Kidney epithelial cell (primary cell): Measurements from ENCODE around the gene PDE2A. TPM values are rescaled to one million over a fixed set of nuclear protein-coding genes. Genes with fewer than 3 reads are reported as not detected.
"Not testable (repeated sequence)": the region's sequence is repeated elsewhere in the genome, so short reads cannot be mapped to it uniquely, and the experiment has no call there.

Experiments used
- DNase-seq: peaks from one replicate; pipeline ENCODE4 v3.0.0-alpha.2; 2010; ENCODE audit warnings: low read depth
- H3K27me3 ChIP-seq: 2 replicates; pipeline ENCODE4 v1.6.0; 2011; ENCODE audit warnings: low read length; ENCODE audit not compliant: control insufficient read depth, insufficient read depth
- H3K36me3 ChIP-seq: 2 replicates; pipeline ENCODE4 v1.5.1; 2011; ENCODE audit warnings: low read length; ENCODE audit not compliant: control insufficient read depth, insufficient read depth
- H3K4me3 ChIP-seq: 2 replicates; pipeline ENCODE4 v1.5.1; 2011; ENCODE audit warnings: low read depth, mild to moderate bottlenecking, control low read depth, low read length
- CTCF ChIP-seq: IDR thresholded peaks from 2 replicates; pipeline ENCODE4 v1.5.1; 2011; ENCODE audit warnings: mild to moderate bottlenecking, moderate library complexity, low read length, control low read depth, inconsistent platforms; ENCODE audit not compliant: insufficient read depth, poor library complexity, severe bottlenecking
- total RNA-seq: library from RNA; depleted of rRNA; stranded (reverse); fragments of >200 nt; gene quantifications from 2 replicates; pipeline ENCODE4 v1.2.3, GENCODE V29; 2015

PDE2A gene
- total RNA-seq, 1 donor from 2014 or later: 4.3 TPM

- Histone ChIP-seq H3K36me3 (no peaks in the 10 kb centered on the region), H3K4me3 (no peak overlapping the region), H3K27me3 (no peaks in the 10 kb centered on the region)
- no peak for DNase-seq
- TF ChIP-seq CTCF: no peak
Observed at GRCh38 chr11:72570893-72571661, 103.1 kb downstream of the PDE2A start.

- Histone ChIP-seq H3K4me3 (no peak overlapping the region), H3K27me3 (no peaks in the 10 kb centered on the region), H3K36me3 (no peaks in the 10 kb centered on the region)
- TF ChIP-seq CTCF: no peak
- DNase-seq: peak; percentile 60
Observed at GRCh38 chr11:72569966-72570892, 104.0 kb downstream of the PDE2A start.

- H3K36me3 ChIP-seq: no peaks in the 10 kb centered on the region
- no peak for TF ChIP-seq CTCF
- no peak for DNase-seq
Observed at GRCh38 chr11:72568861-72569260, 105.4 kb downstream of the PDE2A start.

GRCh38 chr11:72562431-72562830, 111.8 kb downstream of the PDE2A start:
- Histone ChIP-seq H3K27me3 (no peaks in the 10 kb centered on the region), H3K36me3 (no peaks in the 10 kb centered on the region), H3K4me3 (no peak overlapping the region)
- TF ChIP-seq CTCF: no peak
- no peak for DNase-seq

More at GRCh38 chr11:72568861-72569260, 105.4 kb downstream of the PDE2A start:
- Histone ChIP-seq H3K4me3 (no peak overlapping the region), H3K27me3 (no peaks in the 10 kb centered on the region)

GRCh38 chr11:72561856-72562255, 112.4 kb downstream of the PDE2A start:
- TF ChIP-seq CTCF: no peak
- H3K36me3 ChIP-seq: no peaks in the 10 kb centered on the region
- peaks cover under 1% of the 10 kb centered on the region for H3K27me3 ChIP-seq
- no peak for DNase-seq
- no peak overlapping the region for H3K4me3 ChIP-seq

GRCh38 chr11:72560864-72561263, 113.4 kb downstream of the PDE2A start:
- DNase-seq, H3K36me3 ChIP-seq, H3K4me3 ChIP-seq, H3K27me3 ChIP-seq: not testable (repeated sequence)
